GM18517 (cell line): Measurements from ENCODE around the gene CDK8.
"Not testable (repeated sequence)": the region's sequence is repeated elsewhere in the genome, so short reads cannot be mapped to it uniquely, and the experiment has no call there.

Experiments used
- ATAC-seq: cut with Tn5 transposase; IDR thresholded peaks from one replicate; pipeline ENCODE4 v1.9.1; 2021; ENCODE audit warnings: mild to moderate bottlenecking, moderate library complexity; ENCODE audit not compliant: unreplicated experiment

Gene CDK8

GRCh38 chr13:26252006-26252405 is 1.9 kb upstream of the CDK8 start:
- not testable (repeated sequence) for ATAC-seq

GRCh38 chr13:26253262-26253786 is 605 bp upstream of the CDK8 start:
- no peak for ATAC-seq

GRCh38 chr13:26254583-26255111 is 718 bp downstream of the CDK8 start:
- peak; percentile 34 for ATAC-seq

- ATAC-seq, result no peak
These were observed 1.2 kb downstream of the CDK8 start for GRCh38 chr13:26255115-26255514.

GRCh38 chr13:26255691-26256277 is 1.9 kb downstream of the CDK8 start:
- ATAC-seq, result no peak

- no peak for ATAC-seq
These were observed 3.1 kb downstream of the CDK8 start for GRCh38 chr13:26257049-26257448.

- ATAC-seq, result no peak
These were observed 5.7 kb downstream of the CDK8 start for GRCh38 chr13:26259634-26260033.

- no peak for ATAC-seq
These were observed 8.2 kb downstream of the CDK8 start for GRCh38 chr13:26262156-26262555.

- no peak for ATAC-seq
These were observed 12.4 kb downstream of the CDK8 start for GRCh38 chr13:26266311-26266710.

GRCh38 chr13:26270707-26271106 is 16.8 kb downstream of the CDK8 start:
- ATAC-seq, result no peak

GRCh38 chr13:26272621-26273020 is 18.7 kb downstream of the CDK8 start:
- ATAC-seq, result no peak

GRCh38 chr13:26280295-26280694 is 26.4 kb downstream of the CDK8 start:
- no peak for ATAC-seq

GRCh38 chr13:26280822-26281221 is 26.9 kb downstream of the CDK8 start:
- ATAC-seq, result no peak

GRCh38 chr13:26285911-26286310 is 32.0 kb downstream of the CDK8 start:
- not testable (repeated sequence) for ATAC-seq

- not testable (repeated sequence) for ATAC-seq
These were observed 34.9 kb downstream of the CDK8 start for GRCh38 chr13:26288838-26289237.

- ATAC-seq, result no peak
These were observed 41.9 kb downstream of the CDK8 start for GRCh38 chr13:26295812-26296211.

GRCh38 chr13:26299168-26299750 is 45.3 kb downstream of the CDK8 start:
- no peak for ATAC-seq

- no peak for ATAC-seq
These were observed 46.2 kb downstream of the CDK8 start for GRCh38 chr13:26300140-26300539.

- ATAC-seq, result no peak
These were observed 51.7 kb downstream of the CDK8 start for GRCh38 chr13:26305676-26306075.

- no peak for ATAC-seq
These were observed 53.8 kb downstream of the CDK8 start for GRCh38 chr13:26307701-26308100.

- no peak for ATAC-seq
These were observed 54.3 kb downstream of the CDK8 start for GRCh38 chr13:26308250-26308649.

- no peak for ATAC-seq
These were observed 54.9 kb downstream of the CDK8 start for GRCh38 chr13:26308836-26309235.
